Stimulated activated CD8-positive, alpha-beta memory T cell treated with anti-CD3 and anti-CD28 coated beads, Interleukin-15, amount 100 ng/mL, for 48 hours (primary cell): ENCODE measurements around the gene DHX9.

Source experiments
- DNase-seq, 2 donors: peaks; one replicate each; pipeline ENCODE4 v3.0.0-alpha.2; 2020; ENCODE audit warnings: low read depth in 2 of 2

The DHX9 gene

GRCh38 chr1:182839209-182840066 is at the start of gene DHX9:
TSS of gene DHX9 (plus strand) at chr1:182839347. CDS start at chr1:182842567, 3,220 bp downstream.
- peak; percentile 90 for DNase-seq

DNA sequence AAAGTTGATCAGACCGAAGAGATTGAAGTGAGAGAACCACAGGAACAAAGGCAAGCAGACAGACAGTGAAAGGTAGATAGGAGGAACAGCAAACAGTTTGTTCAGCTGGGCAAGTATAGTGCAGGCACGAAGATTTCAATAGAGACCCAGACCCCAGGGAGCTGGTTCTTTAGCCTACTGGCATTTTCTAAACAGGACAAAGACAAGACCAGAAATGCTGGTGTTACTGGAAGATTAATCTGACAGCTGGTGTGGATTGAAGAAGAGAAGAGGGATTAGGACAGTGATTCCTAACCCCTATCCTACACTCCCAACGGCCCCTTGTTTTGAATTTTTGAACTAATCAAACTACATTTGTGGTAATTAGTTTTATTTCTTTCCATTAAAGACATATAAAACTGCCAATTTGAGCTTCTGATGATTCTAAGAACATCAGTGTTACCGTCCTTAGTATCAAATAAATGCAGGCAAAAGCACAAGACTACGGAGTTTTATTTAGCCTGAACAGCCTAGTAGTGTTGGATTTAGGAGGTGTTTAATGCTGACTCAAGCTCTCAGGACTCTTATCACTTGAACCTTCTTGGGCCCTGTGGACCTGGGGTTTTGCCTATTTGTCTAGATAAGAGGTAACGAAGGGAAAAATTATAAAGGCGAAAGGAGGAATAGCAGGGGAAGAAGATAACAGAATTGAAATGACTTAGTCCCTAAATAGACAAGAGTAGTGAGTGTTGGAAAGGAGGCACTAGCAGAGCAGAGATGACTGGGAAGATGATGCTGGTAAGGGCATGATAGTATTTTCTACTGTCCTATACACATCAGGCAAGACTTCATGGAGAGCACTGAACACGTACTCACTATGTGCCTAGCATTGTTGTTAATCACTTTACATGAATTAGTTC is 47.6 kb upstream of the DHX9 start:
- DNase-seq: no peak

DNA sequence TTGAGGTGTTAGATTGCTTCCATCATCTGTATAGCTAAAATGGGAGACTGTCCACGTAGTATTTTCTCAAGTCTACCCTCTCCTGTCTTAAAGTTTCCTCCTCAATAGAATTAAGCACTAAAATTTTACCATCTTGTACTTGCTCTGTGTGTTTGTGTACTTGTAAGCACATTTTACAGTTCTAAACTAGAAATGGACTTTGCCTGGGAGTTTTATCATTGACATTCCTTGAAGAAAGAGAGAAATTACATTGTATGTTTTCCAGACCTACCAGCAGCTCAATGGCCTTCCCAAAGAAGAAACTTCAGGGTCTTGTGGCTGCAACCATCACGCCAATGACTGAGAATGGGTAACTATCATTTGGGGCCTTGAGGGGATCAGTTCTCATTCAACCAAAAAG is 45.1 kb upstream of the DHX9 start:
- no peak for DNase-seq

GRCh38 chr1:182794676-182795201 is 44.4 kb upstream of the DHX9 start:
- DNase-seq: no peak

- no peak for DNase-seq
Observed at GRCh38 chr1:182795563-182796228, 43.5 kb upstream of the DHX9 start.

DNA sequence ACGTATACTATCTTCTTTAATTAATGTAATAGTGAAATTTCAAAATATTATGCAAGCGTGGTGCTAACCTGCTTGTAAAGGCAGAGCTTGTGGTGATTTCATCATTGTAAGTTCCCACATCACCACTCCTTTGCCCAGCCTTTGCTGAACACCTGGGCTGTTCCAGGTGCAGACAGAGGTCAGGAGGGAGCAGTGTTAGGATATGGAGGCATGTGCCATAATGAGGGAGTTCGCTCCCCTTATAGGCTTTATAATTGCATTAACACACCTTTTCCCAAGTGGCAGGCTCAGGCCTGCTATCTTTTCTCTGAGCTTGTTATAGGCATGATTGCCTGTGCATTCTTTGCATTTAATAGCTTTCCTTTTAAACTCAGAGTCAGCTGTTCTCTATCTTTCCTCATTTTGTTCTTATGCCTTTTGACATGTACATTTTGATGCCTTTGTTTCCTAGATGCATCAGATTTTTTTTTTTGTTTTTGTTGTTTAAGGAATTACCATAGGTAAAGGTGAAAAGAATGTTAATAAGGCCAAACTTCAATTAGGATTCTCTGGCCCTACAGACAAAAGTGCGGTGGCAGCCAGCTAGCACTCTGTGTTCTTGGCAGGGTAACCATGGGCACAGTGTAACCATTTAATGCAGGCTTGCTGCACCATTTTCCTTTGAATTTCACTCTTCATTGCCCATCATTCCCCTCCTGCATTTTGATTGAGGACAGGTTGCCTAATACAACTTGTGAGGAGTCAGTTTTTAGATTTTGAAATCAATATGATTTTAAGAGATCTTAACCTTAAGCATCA is 36.9 kb upstream of the DHX9 start:
- no peak for DNase-seq

DNA sequence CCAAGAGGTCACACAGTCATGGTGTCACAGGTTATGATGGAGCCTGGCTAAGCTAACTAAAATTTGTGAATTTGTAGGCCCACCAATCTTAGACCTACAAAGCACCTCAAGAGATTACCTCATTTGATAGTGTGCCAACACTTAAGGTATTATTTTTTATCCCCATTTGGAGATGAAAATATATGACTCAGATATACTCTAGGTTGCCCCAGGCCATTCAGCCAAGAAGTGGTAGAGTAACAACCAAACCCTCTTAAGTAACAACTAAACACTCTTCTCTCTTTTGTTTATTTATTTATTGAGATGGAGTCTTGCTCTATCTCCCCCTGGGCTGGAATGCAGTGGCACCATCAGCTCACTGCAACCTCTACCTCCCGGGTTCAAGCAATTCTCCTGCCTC is 35.3 kb upstream of the DHX9 start:
- no peak for DNase-seq

DNA sequence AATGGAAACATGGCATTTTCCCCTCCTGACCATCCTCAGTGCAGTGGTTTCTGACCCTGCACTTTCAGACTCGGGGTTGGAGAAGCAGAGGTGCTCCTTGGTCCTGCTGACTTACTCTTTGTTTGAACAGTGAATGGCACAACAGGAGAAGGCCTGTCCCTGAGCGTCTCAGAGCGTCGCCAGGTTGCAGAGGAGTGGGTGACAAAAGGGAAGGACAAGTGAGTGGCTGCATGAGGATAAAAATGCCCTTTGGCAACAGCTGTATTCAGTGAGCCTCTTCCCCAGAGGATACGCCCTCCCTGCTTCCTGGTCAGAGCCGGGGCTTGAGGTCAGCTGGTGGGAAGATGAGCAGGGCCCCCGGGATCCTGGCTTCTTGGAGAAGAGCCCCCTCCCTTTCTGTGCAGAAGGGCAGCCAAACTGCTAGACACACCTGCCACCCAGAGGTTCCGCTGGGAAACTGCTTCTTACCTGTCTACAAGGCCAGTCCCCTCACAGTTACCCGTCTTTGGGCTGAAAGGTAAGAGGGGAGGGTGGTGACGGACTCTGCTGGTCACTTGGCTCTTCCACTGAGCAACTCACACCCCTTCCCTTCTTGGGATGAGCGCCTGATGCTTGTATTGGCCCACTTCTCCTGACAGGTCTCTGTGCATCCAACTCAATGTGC is 33.0 kb upstream of the DHX9 start:
- no peak for DNase-seq

- DNase-seq: no peak
Observed at GRCh38 chr1:182807907-182808306, 31.2 kb upstream of the DHX9 start.

DNA sequence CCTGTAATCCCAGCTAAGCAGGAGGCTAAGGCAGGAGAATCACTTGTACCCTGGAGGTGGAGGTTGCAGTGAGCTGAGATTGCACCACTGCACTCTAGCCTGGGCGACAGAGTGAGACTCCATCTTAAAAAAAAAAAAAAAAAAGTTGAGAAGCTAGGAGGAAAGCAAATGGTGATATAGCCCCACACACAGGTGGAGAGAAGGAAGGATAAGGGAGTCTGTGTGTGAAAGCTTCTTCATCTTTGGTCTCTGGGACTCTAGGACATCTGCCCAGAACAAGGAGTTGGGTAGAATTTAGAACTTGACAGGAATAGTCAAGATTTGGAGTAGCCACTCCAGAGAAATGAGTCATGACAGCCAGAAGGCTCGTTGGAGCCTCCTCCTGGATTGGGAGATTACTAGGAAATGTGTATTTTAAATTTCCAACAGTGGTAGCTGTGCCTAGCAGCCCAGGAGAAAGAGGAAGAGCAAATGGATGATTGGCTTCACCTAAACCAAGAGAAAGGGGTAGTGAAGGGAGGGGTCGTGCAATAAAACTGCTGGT is 29.7 kb upstream of the DHX9 start:
- DNase-seq: no peak

- DNase-seq: no peak
Observed at GRCh38 chr1:182811975-182812722, 27.0 kb upstream of the DHX9 start.

GRCh38 chr1:182816863-182817262 is 22.3 kb upstream of the DHX9 start:
- DNase-seq: no peak

- DNase-seq: no peak
Observed at GRCh38 chr1:182817802-182818201, 21.3 kb upstream of the DHX9 start.

DNA sequence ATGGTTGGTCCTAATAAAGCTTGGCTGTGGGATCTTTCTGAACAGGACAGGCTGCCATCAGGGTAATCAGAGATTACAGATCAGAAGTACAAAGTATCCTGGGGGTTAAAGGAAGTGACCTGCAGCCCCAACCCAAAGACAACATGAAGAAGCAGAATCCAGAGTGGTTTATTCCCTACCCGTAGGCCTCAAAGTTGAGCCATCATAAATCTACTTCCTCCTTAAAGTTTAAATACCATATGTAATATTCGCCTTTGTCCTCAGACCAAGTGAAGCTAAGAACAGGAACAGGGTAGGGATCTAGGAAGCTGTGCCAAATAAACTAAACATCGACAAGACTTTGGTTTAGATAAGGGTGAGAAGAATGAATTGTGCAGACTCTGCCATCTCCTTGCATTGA is 15.9 kb upstream of the DHX9 start:
- no peak for DNase-seq

- DNase-seq: no peak
Observed at GRCh38 chr1:182826892-182827291, 12.3 kb upstream of the DHX9 start.

- no peak for DNase-seq
Observed at GRCh38 chr1:182829285-182829932, 9.7 kb upstream of the DHX9 start.

DNA sequence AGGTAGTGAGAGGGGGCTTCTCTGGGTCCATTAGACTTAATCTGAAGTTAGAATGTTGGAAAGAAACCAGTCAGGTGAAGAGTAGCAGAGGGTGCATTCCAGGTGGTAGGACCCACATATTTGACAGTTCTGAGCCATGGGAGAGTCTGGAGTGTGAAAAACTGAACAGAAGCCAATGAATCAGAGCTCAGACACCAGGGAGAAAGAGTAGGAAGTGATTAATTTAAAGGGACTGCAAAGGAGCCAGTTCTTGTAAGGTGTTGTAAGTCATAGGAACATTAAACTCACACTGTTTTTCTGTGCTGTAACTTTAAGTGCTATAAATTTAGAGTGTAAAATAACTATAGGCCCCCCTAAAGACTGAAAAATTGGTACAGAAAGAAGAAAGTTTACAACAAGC is 5.9 kb upstream of the DHX9 start:
- no peak for DNase-seq

GRCh38 chr1:182834326-182834725 is 4.8 kb upstream of the DHX9 start:
- no peak for DNase-seq

DNA sequence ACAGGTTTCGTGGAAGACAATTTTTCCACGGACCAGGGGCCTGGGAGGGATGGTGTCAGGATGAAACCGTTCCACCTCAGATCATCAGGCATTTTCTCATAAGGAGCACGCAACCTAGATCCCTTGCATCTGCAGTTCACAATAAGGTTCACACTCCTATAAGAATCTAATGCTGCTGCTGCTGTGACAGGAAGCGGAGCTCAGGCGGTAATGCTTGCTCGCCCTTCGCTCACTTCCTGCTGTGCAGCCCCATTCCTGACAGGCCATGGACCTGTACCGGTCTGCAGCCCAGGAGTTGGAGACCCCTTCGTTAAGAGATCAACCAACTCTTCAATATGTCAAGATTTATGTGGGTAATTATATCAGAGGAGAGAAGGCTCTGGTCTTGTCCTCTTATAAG is 3.3 kb upstream of the DHX9 start:
- no peak for DNase-seq
